ENCODE data around the gene INTS11.

Gene INTS11

GRCh38 chr1:1343811-1344421, 19.5 kb upstream of the INTS11 start:
- no peak for DNase-seq

- DNase-seq, result no peak
Measured at GRCh38 chr1:1342584-1343115, 18.2 kb upstream of the INTS11 start.

DNA sequence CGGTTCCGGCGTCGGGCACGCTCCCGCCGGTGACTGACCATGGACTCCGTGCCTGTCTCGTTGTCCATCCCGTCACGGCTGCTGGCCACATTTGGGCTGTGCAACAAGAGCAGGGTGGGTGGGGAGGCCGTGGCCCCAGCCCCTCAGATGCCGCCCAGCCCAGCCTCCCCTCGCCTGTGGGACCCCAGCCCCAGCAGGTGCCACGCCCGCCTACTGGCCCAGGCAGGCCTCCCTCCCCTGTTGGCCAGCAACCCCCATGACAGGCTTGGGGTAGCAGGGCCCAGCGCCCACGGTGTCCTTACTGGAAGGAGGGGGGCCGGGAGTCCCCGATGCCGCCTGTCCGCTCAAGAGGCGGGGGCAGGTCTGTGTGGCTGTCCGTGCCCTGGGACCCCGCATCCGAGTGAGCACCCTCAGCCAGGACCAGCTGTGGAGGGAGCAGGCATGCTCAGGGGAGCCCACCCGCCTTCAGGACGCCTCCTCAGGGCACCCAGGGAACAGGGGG, 17.7 kb upstream of the INTS11 start:
- no peak for DNase-seq

DNA sequence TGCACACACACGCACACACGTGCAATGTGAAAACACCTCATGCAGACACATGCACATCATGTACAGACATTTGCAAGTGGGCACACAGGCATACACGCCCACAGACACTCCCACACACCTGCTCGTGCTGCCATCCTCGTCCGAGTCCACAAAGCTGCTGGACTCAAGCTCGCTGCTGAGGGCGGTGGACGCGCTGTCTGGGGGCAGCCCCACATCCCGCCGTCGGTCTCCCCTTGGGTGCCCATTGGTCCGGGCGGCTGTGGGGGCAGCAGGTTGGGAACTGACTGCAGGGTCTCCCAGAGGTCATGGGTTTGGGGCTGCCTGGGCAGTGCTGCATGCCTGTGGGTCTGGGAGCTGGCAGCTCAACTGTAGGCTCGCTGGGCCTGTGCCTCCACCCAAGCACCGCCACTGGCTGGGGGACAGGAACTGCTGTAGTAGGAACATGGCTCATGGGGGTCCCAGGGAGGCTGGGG, 17.1 kb upstream of the INTS11 start:
- DNase-seq, result no peak

DNA sequence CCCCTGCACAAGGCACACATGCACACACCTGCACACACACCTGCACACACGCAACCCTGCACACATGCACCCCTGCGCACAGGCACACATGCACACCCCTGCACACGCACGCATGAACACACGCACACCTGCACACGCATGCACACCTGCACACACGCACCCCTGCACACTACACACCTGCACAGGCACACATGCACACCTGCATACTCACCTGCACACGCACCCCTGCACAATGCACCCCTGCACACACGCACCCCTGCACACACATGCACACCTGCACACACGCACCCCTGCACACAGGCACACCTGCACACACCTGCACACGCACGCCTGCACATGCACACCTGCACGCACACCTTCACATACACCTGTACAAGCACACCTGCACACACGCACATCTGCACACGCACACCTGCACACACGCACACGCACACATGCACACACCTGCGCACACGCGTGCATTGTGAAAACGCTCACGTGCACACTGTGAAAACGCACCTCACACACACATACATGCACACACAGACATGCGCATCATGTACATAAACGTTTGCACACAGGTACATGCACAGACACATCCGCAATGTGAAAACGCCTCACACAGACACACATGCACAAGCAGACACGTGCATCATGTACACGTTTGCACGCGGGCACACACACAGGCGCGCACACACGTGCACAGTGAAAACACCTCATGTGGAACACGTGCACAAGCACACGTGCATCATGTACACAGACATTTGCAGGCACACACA, 16.5 kb upstream of the INTS11 start:
- no peak for DNase-seq

- DNase-seq, result no peak
Measured at GRCh38 chr1:1340185-1340584, 15.7 kb upstream of the INTS11 start.

GRCh38 chr1:1338278-1338677, 13.8 kb upstream of the INTS11 start:
- DNase-seq, result no peak

GRCh38 chr1:1337793-1338147, 13.3 kb upstream of the INTS11 start:
- DNase-seq, result peak; percentile 35

DNA sequence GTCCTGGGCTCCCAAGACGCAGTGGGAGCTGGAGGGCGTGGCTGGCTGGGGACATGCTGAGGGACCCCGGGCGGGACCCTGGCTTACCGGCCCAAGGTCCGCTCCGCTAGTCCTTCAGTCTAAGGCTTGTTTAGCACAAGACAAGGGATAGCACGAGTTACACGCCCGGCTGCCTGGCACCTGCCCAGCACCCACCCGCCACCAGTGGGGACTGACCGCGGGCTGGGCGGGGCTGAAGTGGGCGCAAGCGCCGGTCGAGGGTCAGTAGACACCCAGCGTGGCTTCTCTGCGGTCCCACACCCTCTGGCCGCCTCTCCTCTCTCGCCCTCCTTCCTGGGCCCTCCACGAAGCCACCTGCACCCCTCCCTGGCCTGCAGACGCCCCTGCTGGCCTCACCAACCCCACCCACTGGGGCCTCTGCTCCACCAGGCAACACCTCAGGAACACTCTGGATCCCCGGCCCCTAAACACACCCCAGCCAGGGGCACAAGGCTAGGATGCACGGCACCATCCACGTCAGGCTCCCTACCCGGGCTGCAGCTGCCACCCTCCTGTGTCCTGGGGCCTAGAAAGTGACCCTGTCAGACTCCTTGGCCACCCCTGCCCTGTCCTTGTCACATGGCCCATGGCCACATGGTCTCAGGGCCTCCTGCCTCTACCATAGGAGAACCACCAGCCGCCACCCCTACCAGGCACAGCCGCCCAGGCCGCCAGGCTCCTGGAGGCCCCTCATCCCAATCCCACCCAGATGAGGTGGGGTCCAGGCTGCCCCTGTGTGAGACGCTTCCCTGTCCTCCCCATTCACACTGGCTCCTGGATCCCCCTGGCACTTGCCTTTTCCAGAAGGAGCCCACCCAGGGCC, 12.7 kb upstream of the INTS11 start:
- no peak for DNase-seq

DNA sequence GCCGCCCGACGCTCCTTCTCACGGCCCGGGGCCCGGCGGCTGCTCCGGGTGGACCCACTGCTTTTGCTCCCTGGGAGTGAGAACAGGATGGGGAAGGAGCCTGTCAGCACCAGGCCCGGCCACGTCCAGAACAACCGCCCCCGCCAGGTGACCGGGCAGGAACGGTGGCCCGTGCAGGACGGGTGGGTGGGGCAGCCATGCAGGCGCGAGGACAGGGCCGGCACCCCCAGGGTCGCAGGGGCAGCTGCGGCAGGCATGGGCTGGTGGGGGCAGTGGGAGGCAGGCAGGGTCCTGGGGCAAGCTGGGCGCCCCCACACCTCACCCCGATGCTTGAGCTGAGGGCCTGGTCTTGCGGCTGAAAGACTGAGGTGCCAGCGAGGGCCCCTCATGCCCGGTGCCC, 12.0 kb upstream of the INTS11 start:
- no peak for DNase-seq

DNA sequence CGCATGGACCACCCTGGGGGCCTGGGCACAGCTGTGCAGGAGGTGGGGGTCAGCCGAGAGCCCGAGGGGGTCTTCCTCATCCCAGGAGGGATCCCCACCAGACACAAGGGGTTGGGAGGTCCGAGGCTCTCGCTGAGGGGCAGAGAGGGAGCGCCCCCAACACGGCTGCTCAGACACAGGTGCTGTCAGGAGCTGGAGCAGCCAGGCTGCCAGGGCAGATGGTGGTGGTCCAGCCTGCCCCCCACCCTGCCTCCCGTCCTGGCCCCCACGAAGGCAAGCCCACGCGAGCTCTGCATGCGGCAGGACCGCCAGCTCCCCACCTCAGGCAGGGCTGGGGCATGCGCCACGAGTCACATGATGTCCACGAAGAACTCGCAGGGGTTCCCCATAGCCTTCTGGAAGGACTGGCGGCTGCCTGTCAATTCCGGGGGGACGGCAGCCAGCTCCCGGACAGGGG, 11.4 kb upstream of the INTS11 start:
- DNase-seq, result no peak

GRCh38 chr1:1335283-1335682, 10.8 kb upstream of the INTS11 start:
- no peak for DNase-seq

- no peak for DNase-seq
Measured at GRCh38 chr1:1334835-1335234, 10.4 kb upstream of the INTS11 start.

DNA sequence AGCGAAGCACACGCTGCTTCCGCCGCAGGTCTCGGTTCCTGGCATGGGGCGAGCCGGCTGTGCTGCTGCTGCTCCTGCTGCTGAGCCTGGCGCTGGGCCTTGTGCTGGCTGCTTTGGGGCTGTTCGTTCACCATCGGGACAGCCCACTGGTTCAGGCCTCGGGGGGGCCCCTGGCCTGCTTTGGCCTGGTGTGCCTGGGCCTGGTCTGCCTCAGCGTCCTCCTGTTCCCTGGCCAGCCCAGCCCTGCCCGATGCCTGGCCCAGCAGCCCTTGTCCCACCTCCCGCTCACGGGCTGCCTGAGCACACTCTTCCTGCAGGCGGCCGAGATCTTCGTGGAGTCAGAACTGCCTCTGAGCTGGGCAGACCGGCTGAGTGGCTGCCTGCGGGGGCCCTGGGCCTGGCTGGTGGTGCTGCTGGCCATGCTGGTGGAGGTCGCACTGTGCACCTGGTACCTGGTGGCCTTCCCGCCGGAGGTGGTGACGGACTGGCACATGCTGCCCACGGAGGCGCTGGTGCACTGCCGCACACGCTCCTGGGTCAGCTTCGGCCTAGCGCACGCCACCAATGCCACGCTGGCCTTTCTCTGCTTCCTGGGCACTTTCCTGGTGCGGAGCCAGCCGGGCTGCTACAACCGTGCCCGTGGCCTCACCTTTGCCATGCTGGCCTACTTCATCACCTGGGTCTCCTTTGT, 9.2 kb upstream of the INTS11 start:
- no peak for DNase-seq

GRCh38 chr1:1332774-1333480, 8.5 kb upstream of the INTS11 start:
- DNase-seq, result no peak

GRCh38 chr1:1332031-1332755, 7.7 kb upstream of the INTS11 start:
- DNase-seq, result no peak

DNA sequence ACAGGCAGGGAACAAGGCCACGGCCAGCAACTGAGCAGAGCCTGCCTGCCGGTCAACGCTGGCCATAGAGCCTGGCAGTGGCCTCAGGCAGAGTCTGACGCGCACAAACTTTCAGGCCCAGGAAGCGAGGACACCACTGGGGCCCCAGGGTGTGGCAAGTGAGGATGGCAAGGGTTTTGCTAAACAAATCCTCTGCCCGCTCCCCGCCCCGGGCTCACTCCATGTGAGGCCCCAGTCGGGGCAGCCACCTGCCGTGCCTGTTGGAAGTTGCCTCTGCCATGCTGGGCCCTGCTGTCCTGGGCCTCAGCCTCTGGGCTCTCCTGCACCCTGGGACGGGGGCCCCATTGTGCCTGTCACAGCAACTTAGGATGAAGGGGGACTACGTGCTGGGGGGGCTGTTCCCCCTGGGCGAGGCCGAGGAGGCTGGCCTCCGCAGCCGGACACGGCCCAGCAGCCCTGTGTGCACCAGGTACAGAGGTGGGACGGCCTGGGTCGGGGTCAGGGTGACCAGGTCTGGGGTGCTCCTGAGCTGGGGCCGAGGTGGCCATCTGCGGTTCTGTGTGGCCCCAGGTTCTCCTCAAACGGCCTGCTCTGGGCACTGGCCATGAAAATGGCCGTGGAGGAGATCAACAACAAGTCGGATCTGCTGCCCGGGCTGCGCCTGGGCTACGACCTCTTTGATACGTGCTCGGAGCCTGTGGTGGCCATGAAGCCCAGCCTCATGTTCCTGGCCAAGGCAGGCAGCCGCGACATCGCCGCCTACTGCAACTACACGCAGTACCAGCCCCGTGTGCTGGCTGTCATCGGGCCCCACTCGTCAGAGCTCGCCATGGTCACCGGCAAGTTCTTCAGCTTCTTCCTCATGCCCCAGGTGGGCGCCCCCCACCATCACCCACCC, 6.9 kb upstream of the INTS11 start, which contains the start of gene TAS1R3:
TAS1R3 (plus strand) TSS at position 213 of the 898 bp plus-strand sequence; CDS start at position 279, 66 bp downstream.
- DNase-seq, result no peak

GRCh38 chr1:1330366-1331067, 6.1 kb upstream of the INTS11 start:
- DNase-seq, result no peak

Measured in activated CD4-positive, alpha-beta T cell treated with anti-CD3 and anti-CD28 coated beads, Interleukin-10, Interleukin-2, amounts not matched to agents 100 ng/mL and 50 ng/mL, durations not matched to agents 16 hours and 8 hours (primary cell).